A549 (cell line): ENCODE measurements around the gene SLC2A5. TPM values are rescaled to one million over a fixed set of nuclear protein-coding genes. Genes with fewer than 3 reads are reported as not detected.

Experiments used
- ATAC-seq, 2 experiments: fragments of 200-7000 bp in 1 of 2; fragments of >200 bp in 1 of 2; cut with Nextera tagmentation in 1 of 2; cut with Tn5 transposase in 1 of 2; 3 replicates each; pipeline versions ENCODE4 v1.8.0 to v1.9.1; 2018 to 2020; ENCODE audit warnings: mild to moderate bottlenecking in 1 of 2, moderate library complexity in 1 of 2
- CTCF ChIA-PET: fragments of 300-600 bp; sonication (Branson Sonifier 250); formaldehyde crosslinking; extraction: SDS; loops from one replicate; lab custom pipeline; 2021; ENCODE audit warnings: antibody characterized with exemption, inconsistent platforms; lab: Yijun Ruan, JAX
- POLR2A ChIA-PET: fragments of 350-600 bp; formaldehyde crosslinking; extraction: SDS; loops from one replicate; lab custom pipeline; 2021; ENCODE audit warnings: antibody characterized with exemption, inconsistent platforms; lab: Yijun Ruan, JAX
- DNase-seq, 2 experiments: peaks; one replicate each; pipeline versions ENCODE4 v3.0.0 to v3.0.0-alpha.2; 2011 to 2016; ENCODE audit warnings: low read depth in 1 of 2, low spot score in 1 of 2
- FAIRE-seq: peaks from 2 replicates; lab custom pipeline; 2011; peaks lifted over from hg19 to GRCh38; lab: Jason Lieb, UNC
- H3K27ac ChIP-seq, 2 experiments: fragments of >200 bp; sonication (Bioruptor Twin); formaldehyde crosslinking; 3 replicates each; pipeline ENCODE4 v1.5.1; 2016 to 2017
- H3K4me1 ChIP-seq: fragments of >200 bp; sonication (Bioruptor Twin); formaldehyde crosslinking; 3 replicates; pipeline ENCODE4 v1.6.1; 2016
- H3K4me2 ChIP-seq: fragments of >200 bp; sonication (Bioruptor Twin); formaldehyde crosslinking; 3 replicates; pipeline ENCODE4 v1.6.1; 2016
- H3K4me3 ChIP-seq: fragments of >200 bp; sonication (Bioruptor Twin); formaldehyde crosslinking; 3 replicates; pipeline ENCODE4 v1.5.1; 2016
- H3K9me3 ChIP-seq: fragments of >200 bp; sonication (Bioruptor Twin); formaldehyde crosslinking; 3 replicates; pipeline ENCODE4 v1.6.1; 2016
- ATOH8 ChIP-seq: fragments of 250-450 bp; sonication (Bioruptor Pico); IDR thresholded peaks from 2 replicates; pipeline ENCODE4 v1.5.0; 2020; ENCODE audit warnings: low read depth, mild to moderate bottlenecking, moderate library complexity
- BCL3 ChIP-seq: fragments of >200 bp; sonication (Bioruptor Twin); formaldehyde crosslinking; IDR thresholded peaks from 3 replicates; pipeline ENCODE4 v1.6.1; 2016
- BHLHE40 ChIP-seq: IDR thresholded peaks from 2 replicates; pipeline ENCODE4 v1.6.1; 2012; ENCODE audit warnings: low read depth, low read length, inconsistent platforms
- CBX2 ChIP-seq: fragments of 200-600 bp; sonication (generic); IDR thresholded peaks from 2 replicates; pipeline ENCODE4 v1.6.1; 2016; ENCODE audit warnings: low read depth, mild to moderate bottlenecking, borderline replicate concordance
- CEBPB ChIP-seq, 2 experiments: fragments of >200 bp in 1 of 2; sonication (Bioruptor Twin) in 1 of 2; formaldehyde crosslinking in 1 of 2; IDR thresholded peaks; 2 replicates each; pipeline ENCODE4 v1.6.1; 2012 to 2016
- CHD2 ChIP-seq: fragments of 150-350 bp; IDR thresholded peaks from 2 replicates; pipeline ENCODE4 v1.6.1; 2014; ENCODE audit warnings: low read length; ENCODE audit not compliant: partially characterized antibody
- CTCF ChIP-seq: fragments of >200 bp; sonication (Bioruptor Twin); formaldehyde crosslinking; IDR thresholded peaks from 3 replicates; pipeline ENCODE4 v1.5.1; 2016
- EHF ChIP-seq: fragments of 250-450 bp; sonication (Bioruptor Pico); IDR thresholded peaks from 2 replicates; pipeline ENCODE4 v1.5.0; 2020; ENCODE audit warnings: mild to moderate bottlenecking
- ELK1 ChIP-seq: fragments of 150-350 bp; IDR thresholded peaks from 2 replicates; pipeline ENCODE4 v1.6.1; 2014; ENCODE audit warnings: low read depth, mild to moderate bottlenecking, low read length
- EP300 ChIP-seq, 2 experiments: fragments of >200 bp; sonication (Bioruptor Twin); formaldehyde crosslinking; IDR thresholded peaks; 2 replicates in 1 of 2; 3 replicates in 1 of 2; pipeline ENCODE4 v1.6.1; 2016 to 2017
- ESRRA ChIP-seq: fragments of 150-350 bp; IDR thresholded peaks from 2 replicates; pipeline ENCODE4 v1.6.1; 2014; ENCODE audit warnings: mild to moderate bottlenecking, low read length, borderline replicate concordance
- FOXS1 ChIP-seq: fragments of 250-450 bp; sonication (Bioruptor Pico); IDR thresholded peaks from 2 replicates; pipeline ENCODE4 v1.5.0; 2020; ENCODE audit warnings: mild to moderate bottlenecking, moderate library complexity
- HDAC2 ChIP-seq: fragments of 200-600 bp; sonication (generic); IDR thresholded peaks from 2 replicates; pipeline ENCODE4 v1.6.1; 2016
- HES2 ChIP-seq: fragments of >200 bp; sonication (Bioruptor Twin); formaldehyde crosslinking; IDR thresholded peaks from 2 replicates; pipeline ENCODE4 v1.6.1; 2016
- HOXA7 ChIP-seq: fragments of 250-450 bp; sonication (Bioruptor Pico); IDR thresholded peaks from 2 replicates; pipeline ENCODE4 v1.5.0; 2020; ENCODE audit warnings: mild to moderate bottlenecking, moderate library complexity
- JUN ChIP-seq, 2 experiments: fragments of >200 bp; sonication (Bioruptor Twin); formaldehyde crosslinking; IDR thresholded peaks; 2 replicates in 1 of 2; 3 replicates in 1 of 2; pipeline ENCODE4 v1.6.1; 2016 to 2017
- NPAS2 ChIP-seq: fragments of 250-450 bp; sonication (Bioruptor Pico); IDR thresholded peaks from 2 replicates; pipeline ENCODE4 v1.8.0; 2022; ENCODE audit warnings: mild to moderate bottlenecking, moderate library complexity, borderline replicate concordance
- PHF8 ChIP-seq: fragments of 200-600 bp; sonication (generic); IDR thresholded peaks from 2 replicates; pipeline ENCODE4 v1.6.1; 2016; ENCODE audit warnings: low read depth, mild to moderate bottlenecking, antibody characterized with exemption, moderate library complexity, borderline replicate concordance
- RAD21 ChIP-seq, 2 experiments: fragments of >200 bp in 1 of 2; sonication (Bioruptor Twin) in 1 of 2; formaldehyde crosslinking in 1 of 2; IDR thresholded peaks in 1 of 2; conservative IDR thresholded peaks in 1 of 2; 2 replicates in 1 of 2; 3 replicates in 1 of 2; pipeline ENCODE4 v1.6.1; 2012 to 2018; ENCODE audit warnings: inconsistent platforms in 1 of 2
- RCOR1 ChIP-seq: fragments of 150-350 bp; IDR thresholded peaks from 2 replicates; pipeline ENCODE4 v1.6.1; 2014; ENCODE audit warnings: antibody characterized with exemption, low read length, low read depth
- REST ChIP-seq: fragments of 200-600 bp; sonication (generic); IDR thresholded peaks from 2 replicates; pipeline ENCODE4 v1.6.1; 2016; ENCODE audit warnings: antibody characterized with exemption, mild to moderate bottlenecking, moderate library complexity
- RFX5 ChIP-seq: fragments of 450-650 bp; IDR thresholded peaks from 2 replicates; pipeline ENCODE4 v1.7.1; 2014; ENCODE audit warnings: antibody characterized with exemption, mild to moderate bottlenecking, moderate library complexity
- SMC3 ChIP-seq: fragments of >200 bp; sonication (Bioruptor Twin); formaldehyde crosslinking; IDR thresholded peaks from 3 replicates; pipeline ENCODE4 v1.6.1; 2018; ENCODE audit warnings: inconsistent platforms
- TFCP2L1 ChIP-seq: fragments of 250-450 bp; sonication (Bioruptor Pico); IDR thresholded peaks from 2 replicates; pipeline ENCODE4 v1.5.0; 2021; ENCODE audit warnings: mild to moderate bottlenecking
- USF2 ChIP-seq: fragments of 450-650 bp; IDR thresholded peaks from 2 replicates; pipeline ENCODE4 v1.6.1; 2014; ENCODE audit warnings: antibody characterized with exemption
- ZFP36 ChIP-seq: fragments of 450-650 bp; IDR thresholded peaks from 2 replicates; pipeline ENCODE4 v1.6.1; 2014; ENCODE audit warnings: borderline replicate concordance; ENCODE audit not compliant: partially characterized antibody
- WGBS: methylation state at CpG from one replicate; pipeline ENCODE4 v1.1.6; 2017; ENCODE audit errors: missing lambda C conversion rate; 5-methylcytosine and 5-hydroxymethylcytosine counted together
- polyA plus RNA-seq, 4 experiments: library from polyadenylated mRNA; depleted of rRNA in 3 of 4; stranded (reverse); fragments of >200 nt; fragmentation: RNase III in 1 of 4; extraction: RNeasy Plus Mini Kit Qiagen cat#74134 plus additional on column Dnase treatment in 1 of 4; gene quantifications; 2 replicates in 3 of 4; 3 replicates in 1 of 4; pipeline ENCODE4 v1.2.3, GENCODE V29; 2011 to 2017

The SLC2A5 gene
- polyA plus RNA-seq, 2 of the 4 experiments (the other 2 are of a cell fraction): 0.12 to 0.19 TPM

GRCh38 chr1:8987881-8988617, 81.4 kb downstream of the SLC2A5 start:
- peak overlapping the region; percentile 79 to 95 for H3K27ac ChIP-seq

More at GRCh38 chr1:8987881-8988617, 81.4 kb downstream of the SLC2A5 start:
- no peak for TF ChIP-seq CHD2
- TF ChIP-seq USF2: no peak
- TF ChIP-seq ELK1: no peak
- no peak for TF ChIP-seq ATOH8 (CRISPR knock-in tag)
- TF ChIP-seq NPAS2 (CRISPR knock-in tag): no peak
- no peak for TF ChIP-seq ZFP36
- TF ChIP-seq BHLHE40: no peak
- no peak for TF ChIP-seq CEBPB (IDR thresholded peaks at IDR 0.05)
- TF ChIP-seq CTCF: peak; percentile 81
- no peak for TF ChIP-seq HDAC2
- TF ChIP-seq PHF8: no peak
- TF ChIP-seq RCOR1: no peak
- no peak for TF ChIP-seq REST
- TF ChIP-seq RFX5: no peak
- no peak for TF ChIP-seq ESRRA
- TF ChIP-seq CBX2: no peak
- TF ChIP-seq EP300 (IDR thresholded peaks at IDR 0.05): no peak
- TF ChIP-seq JUN (IDR thresholded peaks at IDR 0.05): no peak
- peak; percentile 81 for TF ChIP-seq SMC3
- peak; percentile 77 to 79 for TF ChIP-seq RAD21 (conservative IDR thresholded peaks at IDR 0.05 in 1 of 2, IDR thresholded peaks at IDR 0.05 in 1 of 2)
- TF ChIP-seq EHF (CRISPR knock-in tag): no peak
- no peak for TF ChIP-seq BCL3
- TF ChIP-seq FOXS1 (CRISPR knock-in tag): no peak
- TF ChIP-seq HOXA7 (CRISPR knock-in tag): no peak
- TF ChIP-seq TFCP2L1: no peak
- no peak for TF ChIP-seq HES2
- DNase-seq (peak; percentile 44 to 53), ATAC-seq (peak; percentile 57 to 74; a peak in 3 of 6 replicates), FAIRE-seq (no peak)
- Histone ChIP-seq H3K4me2 (no peak overlapping the region), H3K9me3 (no peaks in the 10 kb centered on the region), H3K4me3 (no peak overlapping the region), H3K4me1 (peaks cover 31% of the 10 kb centered on the region)
- 5% methylated on average over 6 of the region's 9 CpGs for WGBS
- CTCF ChIA-PET: interaction anchor here (0.6 to 9.0 kb wide), 31 partner anchors 10 to 140 kb away, joined by 3 to 103 read pairs (median 4); partner anchors contain the start of genes ENO1 and SLC2A7
- POLR2A ChIA-PET: no interaction called here
